B cell (primary cell): ENCODE data around the gene GPR3. TPM values are rescaled to one million over a fixed set of nuclear protein-coding genes. Genes with fewer than 3 reads are reported as not detected.
A peak's percentile ranks its signal among the peaks of the same experiment; 100 is the strongest.

ENCODE experiments used
- ATAC-seq: fragments of 200-7000 bp; cut with Tn5 transposase; one replicate; pipeline ENCODE4 v1.10.0; 2021; ENCODE audit warnings: low read depth, mild to moderate bottlenecking, moderate number of reproducible peaks, moderate library complexity
- CTCF ChIA-PET: fragments of 350-600 bp; sonication (Branson Sonifier 250); formaldehyde crosslinking; loops from one replicate; lab custom pipeline; 2021; ENCODE audit warnings: antibody characterized with exemption, inconsistent platforms; lab: Charles Lee
- POLR2A ChIA-PET: fragments of 350-600 bp; sonication (Branson Sonifier 250); formaldehyde crosslinking; loops from one replicate; lab custom pipeline; 2021; ENCODE audit warnings: antibody characterized with exemption; lab: Charles Lee
- DNase-seq: peaks from one replicate; pipeline ENCODE4 v3.0.0; 2013
- H2AFZ ChIP-seq: 2 replicates; pipeline ENCODE4 v1.6.1; 2012; ENCODE audit warnings: mild to moderate bottlenecking, low read depth, low read length; ENCODE audit not compliant: insufficient read depth, poor library complexity, severe bottlenecking
- H3K27ac ChIP-seq, 2 donors: 1 replicate in 1 of 2; 2 replicates in 1 of 2; pipeline ENCODE4 v1.5.1; 2012 to 2013; ENCODE audit warnings: low read length in 2 of 2, mild to moderate bottlenecking in 2 of 2, moderate library complexity in 1 of 2
- H3K27me3 ChIP-seq, 4 experiments: fragments of 200-600 bp in 1 of 4; sonication (generic) in 1 of 4; replicated peaks in 1 of 4; 1 replicate in 2 of 4; 2 replicates in 2 of 4; pipeline versions ENCODE4 v1.6.1 to v1.7.0; 2013 to 2016; ENCODE audit warnings: low read length in 3 of 4, mild to moderate bottlenecking in 2 of 4, mixed read lengths in 1 of 4, moderate library complexity in 1 of 4; ENCODE audit not compliant: insufficient read depth in 4 of 4, control insufficient read depth in 3 of 4; ENCODE audit errors: control extremely low read depth in 1 of 4
- H3K36me3 ChIP-seq, 2 experiments: replicated peaks in 1 of 2; 1 replicate in 1 of 2; 2 replicates in 1 of 2; pipeline versions ENCODE4 v1.6.1 to v1.7.1; 2013; ENCODE audit warnings: low read length in 1 of 2; ENCODE audit not compliant: insufficient read depth in 2 of 2, control insufficient read depth in 1 of 2; ENCODE audit errors: control extremely low read depth in 1 of 2, extremely low read depth in 1 of 2
- H3K4me1 ChIP-seq, 2 donors: fragments of 200-600 bp in 1 of 2; sonication (generic) in 1 of 2; 1 replicate in 1 of 2; 2 replicates in 1 of 2; pipeline versions ENCODE4 v1.5.1 to v1.6.1; 2013 to 2017; ENCODE audit warnings: low read length in 2 of 2; ENCODE audit not compliant: control insufficient read depth in 2 of 2, insufficient read depth in 2 of 2
- H3K4me2 ChIP-seq: replicated peaks from 2 replicates; pipeline ENCODE3; 2012; ENCODE audit warnings: mild to moderate bottlenecking, low read depth, low read length; ENCODE audit not compliant: poor library complexity, severe bottlenecking
- H3K4me3 ChIP-seq, 5 experiments: fragments of 200-600 bp in 1 of 5; sonication (generic) in 1 of 5; 1 replicate in 3 of 5; 2 replicates in 2 of 5; pipeline versions ENCODE4 v1.5.1 to v1.7.0; 2011 to 2016; ENCODE audit warnings: low read length in 4 of 5, mild to moderate bottlenecking in 4 of 5, low read depth in 2 of 5, control low read depth in 1 of 5, moderate library complexity in 1 of 5; ENCODE audit not compliant: insufficient read depth in 1 of 5; ENCODE audit errors: control extremely low read depth in 1 of 5, extremely low read depth in 1 of 5
- H3K79me2 ChIP-seq: fragments of 200-600 bp; sonication (generic); one replicate; pipeline ENCODE4 v1.6.0; 2016; ENCODE audit warnings: low read length; ENCODE audit not compliant: control insufficient read depth, insufficient read depth
- H3K9ac ChIP-seq: fragments of 200-600 bp; sonication (generic); 2 replicates; pipeline ENCODE4 v1.6.1; 2017; ENCODE audit warnings: mild to moderate bottlenecking, low read length, moderate library complexity
- H3K9me3 ChIP-seq, 3 donors: one replicate each; pipeline versions ENCODE4 v1.6.1 to v1.7.1; 2013; ENCODE audit warnings: low read length in 2 of 3; ENCODE audit not compliant: control insufficient read depth in 2 of 3, insufficient read depth in 1 of 3; ENCODE audit errors: control extremely low read depth in 1 of 3
- H4K20me1 ChIP-seq: 2 replicates; pipeline ENCODE4 v1.6.0; 2012; ENCODE audit warnings: mild to moderate bottlenecking, low read length; ENCODE audit not compliant: insufficient read depth, control insufficient read depth, poor library complexity, severe bottlenecking
- H3K27ac Mint-ChIP-seq: one replicate; pipeline ENCODE4 v1.8.0; 2021; ENCODE audit warnings: mixed read lengths
- H3K27me3 Mint-ChIP-seq: one replicate; pipeline ENCODE4 v1.8.0; 2021; ENCODE audit warnings: mixed read lengths
- H3K4me1 Mint-ChIP-seq: one replicate; pipeline ENCODE4 v1.8.0; 2021; ENCODE audit warnings: mixed read lengths
- H3K4me3 Mint-ChIP-seq: one replicate; pipeline ENCODE4 v1.8.0; 2021; ENCODE audit warnings: mixed read lengths
- H3K9me3 Mint-ChIP-seq: one replicate; pipeline ENCODE4 v1.8.0; 2022; ENCODE audit warnings: mixed read lengths; ENCODE audit not compliant: insufficient read depth
- CTCF ChIP-seq: fragments of 200-600 bp; IDR thresholded peaks from one replicate; pipeline ENCODE4 v1.8.0; 2022; ENCODE audit warnings: antibody characterized with exemption, mild to moderate bottlenecking
- EZH2 ChIP-seq: IDR thresholded peaks from 2 replicates; pipeline ENCODE4 v1.6.1; 2012; ENCODE audit warnings: borderline replicate concordance, low read depth, mild to moderate bottlenecking, moderate library complexity, low read length; ENCODE audit not compliant: insufficient read depth, poor library complexity, severe bottlenecking
- WGBS: methylation state at CpG from one replicate; pipeline ENCODE4 v1.1.5; 2013; ENCODE audit warnings: missing lambda C conversion rate; ENCODE audit not compliant: insufficient coverage; 5-methylcytosine and 5-hydroxymethylcytosine counted together
- intact Hi-C: fragments of 100-400 bp; cut with micrococcal nuclease; formaldehyde crosslinking; loops from one replicate; pipeline ENCODE4 v1.10.0; 2022
- polyA plus RNA-seq: library from polyadenylated mRNA; depleted of rRNA; stranded (reverse); fragments of >200 nt; gene quantifications from 2 replicates; pipeline ENCODE4 v1.2.3, GENCODE V29; 2012
- total RNA-seq, 2 donors: library from RNA; stranded (reverse); fragments of 120-200 nt in 1 of 2; gene quantifications; 1 replicate in 1 of 2; 2 replicates in 1 of 2; pipeline versions ENCODE4 v1.2.3 to v1.2.4, GENCODE V29; 2013 to 2022

The GPR3 gene
- total and polyA plus RNA-seq, 2 donors (not counting 1 experiment from before 2014, with no cell fraction given), result 3.3 TPM; not detected in 1

- peaks cover 36 to 54% of the 10 kb centered on the region in 2 donors for H3K4me1 ChIP-seq
- H3K4me1 Mint-ChIP-seq, result peaks cover 50% of the 10 kb centered on the region
- H3K4me3 ChIP-seq, result no peak overlapping the region
These were observed 34.1 kb upstream of the GPR3 start for GRCh38 chr1:27358038-27358927.

More at GRCh38 chr1:27358038-27358927, 34.1 kb upstream of the GPR3 start:
- ChIA-PET POLR2A (interaction anchor here (1.3 to 2.2 kb wide), 7 partner anchors 7 to 37 kb away, joined by 3 to 16 read pairs (median 5); partner anchors contain the start of gene SYTL1), CTCF (interaction anchor here (0.6 to 11.1 kb wide), 21 partner anchors 9 to 1745 kb away, joined by 3 to 135 read pairs (median 6); partner anchors contain the start of genes CD164L2, GPR3, MAP3K6 and SYTL1)
- Histone ChIP-seq H3K79me2 (no peaks in the 10 kb centered on the region), H2AFZ (no peak overlapping the region), H3K9me3 (no peaks in the 10 kb centered on the region), H4K20me1 (peaks cover 8% of the 10 kb centered on the region), H3K36me3 (peaks cover 0 to under 1% of the 10 kb centered on the region in 2 experiments), H3K27me3 (no peaks in the 10 kb centered on the region), H3K9ac (no peak overlapping the region), H3K4me2 (peak overlapping the region; percentile 95), H3K27ac (no peak overlapping the region)
- ATAC-seq (no peak), DNase-seq (no peak)
- Mint-ChIP-seq H3K9me3 (no peaks in the 10 kb centered on the region), H3K4me3 (peak overlapping the region; percentile 92), H3K27ac (peak overlapping the region; percentile 72), H3K27me3 (no peaks in the 10 kb centered on the region)
- intact Hi-C loops, result no loop called here
- WGBS, result 97% methylated on average over 20 of the region's 21 CpGs
- no peak for TF ChIP-seq CTCF
- no peak for TF ChIP-seq EZH2
